OCI-LY7 (cell line): ENCODE results near the gene UTS2R. TPM values are rescaled to one million over a fixed set of nuclear protein-coding genes. Genes with fewer than 3 reads are reported as not detected.
A peak's percentile ranks its signal among the peaks of the same experiment; 100 is the strongest.

ENCODE experiments used
- BruUV-seq: library from RNA; stranded (reverse); fragments of 400-500 nt; replicated peaks from 2 replicates; lab custom pipeline; 2021; lab: Mats Ljungman, UMichigan
- CTCF ChIA-PET: fragments of 300-600 bp; sonication (Branson Sonifier 250); formaldehyde crosslinking; loops from one replicate; lab custom pipeline; 2022; ENCODE audit warnings: antibody characterized with exemption; ENCODE audit not compliant: unreplicated experiment; lab: Charles Lee
- POLR2A ChIA-PET: fragments of 300-600 bp; sonication (Branson Sonifier 250); formaldehyde crosslinking; loops from one replicate; lab custom pipeline; 2022; ENCODE audit warnings: antibody characterized with exemption; lab: Charles Lee
- DNase-seq: peaks from one replicate; pipeline ENCODE4 v3.0.0-alpha.2; 2015; ENCODE audit warnings: low spot score
- H2AFZ ChIP-seq: fragments of 200-600 bp; sonication (generic), shearing (Covaris generic); 2 replicates; pipeline ENCODE4 v1.6.1; 2014; ENCODE audit warnings: mild to moderate bottlenecking, antibody characterized with exemption, low read length, moderate library complexity
- H3K27ac ChIP-seq: fragments of 200-600 bp; sonication (generic); 2 replicates; pipeline ENCODE4 v1.5.1; 2014; ENCODE audit warnings: mixed run types, low read depth, mild to moderate bottlenecking, moderate library complexity, low read length, inconsistent platforms; ENCODE audit not compliant: poor library complexity, severe bottlenecking
- H3K36me3 ChIP-seq: fragments of 200-600 bp; sonication (generic); 2 replicates; pipeline ENCODE4 v1.6.1; 2014; ENCODE audit warnings: mild to moderate bottlenecking, antibody characterized with exemption, low read length, moderate library complexity, mixed read lengths; ENCODE audit not compliant: insufficient read depth
- H3K4me1 ChIP-seq: fragments of 200-600 bp; sonication (generic); 2 replicates; pipeline ENCODE4 v1.5.1; 2014; ENCODE audit warnings: mild to moderate bottlenecking, low read length; ENCODE audit not compliant: insufficient read depth, poor library complexity, severe bottlenecking
- H3K4me2 ChIP-seq: fragments of 200-600 bp; sonication (generic); 2 replicates; pipeline ENCODE4 v1.6.1; 2014; ENCODE audit warnings: mild to moderate bottlenecking, low read length
- H3K4me3 ChIP-seq: fragments of 200-600 bp; sonication (generic); 2 replicates; pipeline ENCODE4 v1.5.1; 2014; ENCODE audit warnings: mild to moderate bottlenecking, low read depth, low read length; ENCODE audit not compliant: poor library complexity, severe bottlenecking
- H3K79me2 ChIP-seq: fragments of 200-600 bp; sonication (generic); 2 replicates; pipeline ENCODE4 v1.6.1; 2016; ENCODE audit warnings: low read depth, mild to moderate bottlenecking, low read length, moderate library complexity, mixed read lengths; ENCODE audit not compliant: insufficient read depth
- H3K9me2 ChIP-seq: fragments of 200-600 bp; sonication (generic); 2 replicates; pipeline ENCODE4 v1.6.1; 2016; ENCODE audit warnings: mild to moderate bottlenecking, low read length, mixed read lengths; ENCODE audit not compliant: insufficient read depth
- H3K9me3 ChIP-seq: fragments of 200-600 bp; sonication (generic); 2 replicates; pipeline ENCODE4 v1.6.1; 2014; ENCODE audit warnings: mild to moderate bottlenecking, mixed run types, low read length, mixed read lengths
- H4K20me1 ChIP-seq: fragments of 200-600 bp; sonication (generic); 2 replicates; pipeline ENCODE4 v1.6.1; 2014; ENCODE audit warnings: mild to moderate bottlenecking, antibody characterized with exemption, low read length, moderate library complexity, mixed read lengths; ENCODE audit not compliant: insufficient read depth
- EZH2phosphoT487 ChIP-seq: fragments of 200-600 bp; sonication (generic); IDR thresholded peaks from 2 replicates; pipeline ENCODE4 v1.6.1; 2018; ENCODE audit warnings: low read depth, borderline replicate concordance, mild to moderate bottlenecking, mixed run types, antibody characterized with exemption, low read length, moderate library complexity, mixed read lengths
- intact Hi-C: fragments of 100-400 bp; cut with micrococcal nuclease; formaldehyde crosslinking; loops from one replicate; pipeline ENCODE4 v1.10.0; 2022; ENCODE audit not compliant: unreplicated experiment
- total RNA-seq, 2 experiments: library from RNA; depleted of rRNA in 1 of 2; stranded (reverse); fragments of >200 nt in 1 of 2; shearing (Covaris generic) in 1 of 2; gene quantifications; 2 replicates each; pipeline ENCODE4 v1.2.3, GENCODE V29; 2014 to 2022
- TF ChIP-seq, protein P1 (sequence below): fragments of 200-600 bp; sonication (generic); conservative IDR thresholded peaks from 2 replicates; pipeline ENCODE4 v1.5.1; 2014; ENCODE audit warnings: mild to moderate bottlenecking, antibody characterized with exemption, low read length, moderate library complexity, mixed read lengths

The UTS2R gene
- total RNA-seq, 2 experiments from 2014 or later, result 17.4 to 36.3 TPM

DNA sequence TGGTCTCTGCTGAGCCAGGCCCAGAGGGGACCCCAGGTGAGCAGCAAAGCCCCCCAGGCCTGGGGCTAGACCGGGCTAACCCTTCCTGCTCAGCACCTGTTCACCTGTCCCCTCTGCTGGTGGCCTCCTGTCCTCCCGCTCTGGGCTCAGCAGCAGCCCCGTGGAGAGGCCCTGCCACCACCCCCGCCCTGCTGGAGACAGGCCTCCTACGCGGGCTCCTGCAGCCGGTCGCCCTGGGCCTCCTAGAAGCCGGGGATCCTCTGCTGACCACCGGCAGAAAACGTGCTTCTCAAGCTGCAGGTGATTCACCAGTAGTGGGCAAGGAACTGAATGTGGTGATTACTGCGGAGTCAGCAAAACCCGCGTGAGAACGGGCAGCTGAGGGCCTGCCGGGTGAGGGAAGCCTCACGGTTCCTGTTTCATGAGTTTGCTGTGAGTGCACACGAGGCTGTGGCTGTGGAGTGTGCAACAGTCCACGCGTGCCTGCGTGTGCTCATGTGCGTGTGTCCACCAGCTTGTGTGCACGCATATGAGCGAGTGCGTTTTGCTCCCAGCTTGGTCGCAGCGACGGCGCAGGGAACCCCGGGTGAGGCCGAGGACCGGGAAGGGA lies 38.8 kb upstream of the UTS2R start:
- no peak for DNase-seq
- Histone ChIP-seq H3K4me2 (no peak overlapping the region), H3K36me3 (no peaks in the 10 kb centered on the region), H2AFZ (no peak overlapping the region), H3K9me3 (no peaks in the 10 kb centered on the region), H3K79me2 (no peaks in the 10 kb centered on the region), H3K9me2 (no peaks in the 10 kb centered on the region), H4K20me1 (no peaks in the 10 kb centered on the region), H3K4me3 (no peak overlapping the region), H3K27ac (no peak overlapping the region), H3K4me1 (peaks cover 26% of the 10 kb centered on the region)
- TF ChIP-seq EZH2phosphoT487, result no peak
- TF ChIP-seq, protein P1, sequence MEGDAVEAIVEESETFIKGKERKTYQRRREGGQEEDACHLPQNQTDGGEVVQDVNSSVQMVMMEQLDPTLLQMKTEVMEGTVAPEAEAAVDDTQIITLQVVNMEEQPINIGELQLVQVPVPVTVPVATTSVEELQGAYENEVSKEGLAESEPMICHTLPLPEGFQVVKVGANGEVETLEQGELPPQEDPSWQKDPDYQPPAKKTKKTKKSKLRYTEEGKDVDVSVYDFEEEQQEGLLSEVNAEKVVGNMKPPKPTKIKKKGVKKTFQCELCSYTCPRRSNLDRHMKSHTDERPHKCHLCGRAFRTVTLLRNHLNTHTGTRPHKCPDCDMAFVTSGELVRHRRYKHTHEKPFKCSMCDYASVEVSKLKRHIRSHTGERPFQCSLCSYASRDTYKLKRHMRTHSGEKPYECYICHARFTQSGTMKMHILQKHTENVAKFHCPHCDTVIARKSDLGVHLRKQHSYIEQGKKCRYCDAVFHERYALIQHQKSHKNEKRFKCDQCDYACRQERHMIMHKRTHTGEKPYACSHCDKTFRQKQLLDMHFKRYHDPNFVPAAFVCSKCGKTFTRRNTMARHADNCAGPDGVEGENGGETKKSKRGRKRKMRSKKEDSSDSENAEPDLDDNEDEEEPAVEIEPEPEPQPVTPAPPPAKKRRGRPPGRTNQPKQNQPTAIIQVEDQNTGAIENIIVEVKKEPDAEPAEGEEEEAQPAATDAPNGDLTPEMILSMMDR, result no peak
- POLR2A ChIA-PET, result no interaction called here
- CTCF ChIA-PET, result no interaction called here
- BruUV-seq, result no TSS peak
- intact Hi-C loops, result no loop called here

DNA sequence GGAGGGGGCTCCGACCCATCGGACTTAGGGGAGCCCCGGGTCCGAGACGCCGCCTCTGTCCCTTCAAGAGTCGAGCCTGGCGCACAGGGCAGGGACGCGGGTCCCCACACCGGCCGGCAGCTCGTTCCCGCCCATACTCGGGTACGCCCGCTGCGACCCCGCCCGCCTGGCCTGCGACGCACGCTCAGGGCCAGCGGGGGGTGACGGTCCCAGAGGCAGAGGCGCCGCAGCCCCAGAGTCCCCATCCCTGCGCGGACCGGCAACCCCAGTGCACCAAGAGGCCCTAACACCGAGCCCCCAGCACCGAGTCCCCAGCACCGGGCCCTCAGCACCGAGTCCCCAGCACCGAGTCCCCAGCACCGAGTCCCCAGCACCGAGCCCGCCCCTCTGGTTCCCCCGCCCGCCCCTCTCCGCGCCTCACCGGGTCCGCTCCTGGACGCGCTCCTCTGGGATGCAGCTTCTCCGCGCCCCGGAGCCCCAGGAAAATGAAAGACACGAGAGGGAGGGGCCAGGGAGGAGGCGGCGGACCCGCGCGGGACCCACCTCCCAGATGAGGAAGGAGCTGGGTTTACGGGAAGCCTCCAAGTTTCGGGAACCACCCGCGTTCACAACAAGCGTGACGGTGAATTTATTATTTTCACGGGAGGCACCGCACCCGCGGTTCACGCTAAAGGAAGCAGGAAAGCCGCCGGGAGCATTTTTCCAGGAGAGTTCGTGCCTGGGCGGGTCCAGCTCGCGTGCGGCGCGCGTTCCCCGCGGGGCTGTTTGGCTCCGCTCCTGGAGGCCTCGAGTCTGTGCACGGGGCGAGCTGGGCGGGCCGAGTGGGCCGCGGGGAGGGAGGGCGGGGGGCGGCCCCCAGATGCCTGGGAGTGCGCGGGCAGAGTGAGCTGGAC lies 38.0 kb upstream of the UTS2R start, which contains the start of gene SECTM1:
TSS of gene SECTM1 (minus strand) at position 488 of the 893 bp plus-strand sequence. CDS start 6,526 bp downstream, outside the sequence.
- H3K4me1 ChIP-seq, result peaks cover 26% of the 10 kb centered on the region
- no peaks in the 10 kb centered on the region for H3K9me3 ChIP-seq
- POLR2A ChIA-PET, result no interaction called here
- H3K27ac ChIP-seq, result no peak within 1 kb of the TSS
- no peaks in the 10 kb centered on the region for H3K9me2 ChIP-seq
- peak within 1 kb of the TSS; percentile 76 for H2AFZ ChIP-seq
- no peaks in the 10 kb centered on the region for H4K20me1 ChIP-seq
- intact Hi-C loops, result no loop called here
- peak within 1 kb of the TSS; percentile 68 for H3K4me2 ChIP-seq
- no TSS peak for BruUV-seq
- no peaks in the 10 kb centered on the region for H3K79me2 ChIP-seq
- TF ChIP-seq, protein P1, result no peak
- H3K4me3 ChIP-seq, result peak within 1 kb of the TSS; percentile 57
- CTCF ChIA-PET, result no interaction called here
- no peaks in the 10 kb centered on the region for H3K36me3 ChIP-seq
- no peak for DNase-seq
